Activated T-helper 1 cell treated with Interleukin-2 at 50 U/mL for 16 hours (primary cell): ENCODE results near the gene SSNA1.

Experiments used
- DNase-seq: peaks from one replicate; pipeline ENCODE4 v3.0.0-alpha.2; 2020; ENCODE audit warnings: low read depth

Gene SSNA1

DNA sequence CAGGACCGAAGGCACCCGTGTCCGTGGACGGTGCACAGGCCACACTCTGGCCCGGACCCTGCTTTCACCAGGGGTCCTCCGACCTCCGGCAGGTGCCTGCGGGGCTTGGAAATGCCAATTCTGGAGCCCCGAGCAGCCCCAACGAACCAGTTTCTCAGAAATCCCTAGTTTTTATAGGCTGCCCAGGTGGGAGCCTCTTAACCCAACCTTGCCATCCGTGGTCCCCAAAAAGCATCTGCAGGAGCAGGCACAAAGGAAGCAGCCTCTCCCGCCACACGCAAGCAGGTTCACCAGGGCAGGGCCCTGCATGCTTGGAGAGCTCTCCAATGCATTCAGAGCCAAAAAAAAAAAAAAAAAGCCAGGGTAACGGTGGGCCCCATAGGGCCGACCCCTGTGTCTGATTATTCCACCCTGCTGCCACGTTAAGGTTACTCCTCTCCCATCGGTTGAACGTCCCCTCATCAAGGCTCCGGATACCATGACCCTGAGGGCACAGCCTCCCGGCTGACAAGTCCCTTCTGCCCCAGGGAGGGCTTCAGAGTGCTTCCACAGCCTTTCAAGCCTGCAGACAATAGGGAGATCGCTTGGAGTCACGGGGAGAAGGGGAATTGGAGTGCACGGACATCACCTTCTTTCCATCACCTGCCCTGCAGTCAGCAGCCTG is 12.9 kb downstream of the SSNA1 start:
- DNase-seq, result no peak

DNA sequence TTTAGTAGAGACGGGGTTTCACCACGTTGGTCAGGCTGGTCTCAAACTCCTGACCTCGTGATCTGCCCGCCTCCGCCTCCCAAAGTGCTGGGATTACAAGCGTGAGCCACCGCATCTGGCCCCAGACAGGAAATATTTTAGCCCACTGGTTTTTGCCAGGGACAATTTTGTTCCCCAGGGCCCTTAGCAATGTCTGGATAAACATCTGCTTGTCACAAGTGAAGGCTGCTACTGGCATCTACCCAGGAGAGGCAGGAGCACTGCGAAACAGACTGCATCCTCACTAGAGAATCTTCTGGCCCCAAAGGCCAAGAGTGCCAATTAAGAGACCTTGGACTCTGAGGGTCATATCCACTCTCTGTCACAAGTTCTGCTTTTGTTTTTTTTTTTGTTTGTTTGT is 14.5 kb downstream of the SSNA1 start:
- no peak for DNase-seq

GRCh38 chr9:137204731-137205125 is 16.3 kb downstream of the SSNA1 start:
- no peak for DNase-seq

DNA sequence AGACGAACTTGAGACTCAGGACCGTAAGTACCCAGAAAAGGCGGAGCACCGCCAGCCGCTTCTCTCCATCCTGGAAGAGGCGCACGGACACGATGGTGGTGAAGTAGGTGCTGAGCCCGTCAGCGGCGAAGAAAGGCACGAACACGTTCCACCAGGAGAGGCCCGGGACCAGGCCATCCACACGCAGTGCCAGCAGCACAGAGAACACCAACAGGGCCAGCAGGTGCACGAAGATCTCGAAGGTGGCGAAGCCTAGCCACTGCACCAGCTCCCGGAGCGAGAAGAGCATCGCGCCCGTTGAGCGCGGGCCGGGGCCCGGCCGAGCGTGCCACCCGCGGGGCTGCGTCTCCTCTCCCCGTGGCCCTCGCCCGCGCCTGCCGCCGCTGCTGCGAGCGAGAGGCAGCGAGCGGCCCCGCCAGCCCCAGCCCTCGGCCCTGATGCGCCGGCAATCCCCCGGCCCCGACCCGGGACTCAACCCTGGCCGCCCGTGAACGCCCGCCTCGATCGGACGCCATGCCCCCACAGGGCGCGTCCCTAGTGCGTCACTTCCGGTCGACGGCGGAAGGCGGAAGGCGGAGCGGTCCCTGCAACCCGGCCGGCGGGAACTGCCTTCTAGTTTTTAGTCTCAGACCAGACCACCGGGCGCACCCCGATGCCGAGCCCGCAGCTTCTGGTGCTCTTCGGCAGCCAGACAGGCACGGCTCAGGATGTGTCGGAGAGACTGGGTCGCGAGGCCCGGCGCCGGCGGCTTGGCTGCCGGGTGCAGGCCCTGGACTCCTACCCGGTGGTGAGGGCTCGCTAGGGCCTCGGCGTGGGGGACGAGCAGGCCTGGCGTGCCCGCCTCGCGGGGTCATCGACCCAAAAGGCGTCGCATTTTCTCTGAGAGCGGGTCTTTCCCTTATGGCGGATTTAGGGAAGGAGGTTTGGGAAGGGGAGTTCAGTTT is 16.9 kb downstream of the SSNA1 start, which contains the start of the genes NDOR1 and TMEM203:
NDOR1 (plus strand) TSS at position 575 of the 944 bp plus-strand sequence; CDS start at position 653, 78 bp downstream.
TMEM203 (minus strand) TSS at position 523 of the 944 bp plus-strand sequence; CDS start at position 289, 234 bp downstream.
- peak; percentile 89 for DNase-seq

DNA sequence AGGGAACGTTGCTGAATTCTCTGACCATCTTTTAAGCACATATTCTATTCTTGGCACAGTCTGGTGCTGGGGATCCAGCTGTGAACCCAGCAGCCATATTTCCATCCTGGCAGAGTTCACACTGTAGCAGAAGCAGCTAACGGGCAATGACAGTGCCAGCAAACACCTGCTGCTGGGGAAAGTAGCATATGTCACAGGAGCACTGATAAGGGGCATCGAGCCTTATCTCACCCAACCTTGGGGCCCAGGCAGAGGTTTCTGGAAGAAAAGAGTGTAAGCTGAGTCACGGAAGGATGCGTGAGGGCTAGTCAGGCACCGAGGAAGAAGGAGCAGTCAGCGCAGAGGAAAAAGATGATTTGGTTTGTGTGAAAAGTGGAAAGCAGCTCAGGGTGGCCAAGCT is 18.1 kb downstream of the SSNA1 start:
- DNase-seq, result no peak

- no peak for DNase-seq
Measured at GRCh38 chr9:137211532-137211931, 23.1 kb downstream of the SSNA1 start.

GRCh38 chr9:137212520-137212919 is 24.0 kb downstream of the SSNA1 start:
- DNase-seq, result no peak

DNA sequence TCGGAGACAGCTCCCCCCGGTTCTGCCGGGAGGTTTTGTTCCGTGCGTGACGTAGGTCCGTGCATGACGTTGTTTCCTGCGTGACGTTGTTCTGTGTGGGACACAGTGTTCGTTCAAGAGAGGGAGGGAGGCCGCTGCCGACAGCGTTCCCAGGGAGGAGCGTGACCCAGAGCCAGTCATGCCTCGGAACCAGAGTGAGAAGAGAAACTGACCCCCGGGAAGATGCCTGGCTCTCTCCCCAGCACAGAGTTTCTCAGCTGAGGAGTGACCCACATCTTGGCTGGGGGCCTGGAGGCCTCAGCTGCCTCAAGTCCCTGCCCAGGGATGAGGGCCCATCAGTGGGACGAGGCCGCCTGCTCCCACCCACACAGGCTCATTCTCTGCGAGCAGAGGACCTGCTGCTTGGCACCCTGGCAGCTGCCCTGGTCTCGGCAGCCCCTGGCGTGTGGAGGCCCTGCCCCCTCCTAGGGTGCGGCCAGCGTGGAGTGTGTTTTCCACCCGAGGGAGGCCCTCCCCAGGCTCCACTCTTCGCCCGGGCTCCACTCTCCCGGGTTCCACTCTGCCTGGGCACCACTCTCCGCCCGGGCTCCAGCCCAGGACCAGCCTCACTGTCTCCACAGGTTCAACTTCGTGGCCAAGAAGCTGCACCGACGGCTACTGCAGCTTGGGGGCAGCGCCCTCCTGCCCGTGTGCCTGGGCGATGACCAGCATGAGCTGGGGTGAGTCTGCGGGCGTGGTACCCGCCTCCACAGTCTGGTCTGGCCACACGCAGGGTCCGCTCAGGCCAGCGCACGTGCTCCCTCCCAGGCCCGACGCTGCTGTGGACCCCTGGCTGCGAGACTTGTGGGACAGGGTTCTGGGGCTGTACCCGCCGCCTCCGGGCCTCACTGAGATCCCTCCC is 24.9 kb downstream of the SSNA1 start:
- DNase-seq, result no peak

- DNase-seq, result no peak
Measured at GRCh38 chr9:137214620-137215019, 26.1 kb downstream of the SSNA1 start.

DNA sequence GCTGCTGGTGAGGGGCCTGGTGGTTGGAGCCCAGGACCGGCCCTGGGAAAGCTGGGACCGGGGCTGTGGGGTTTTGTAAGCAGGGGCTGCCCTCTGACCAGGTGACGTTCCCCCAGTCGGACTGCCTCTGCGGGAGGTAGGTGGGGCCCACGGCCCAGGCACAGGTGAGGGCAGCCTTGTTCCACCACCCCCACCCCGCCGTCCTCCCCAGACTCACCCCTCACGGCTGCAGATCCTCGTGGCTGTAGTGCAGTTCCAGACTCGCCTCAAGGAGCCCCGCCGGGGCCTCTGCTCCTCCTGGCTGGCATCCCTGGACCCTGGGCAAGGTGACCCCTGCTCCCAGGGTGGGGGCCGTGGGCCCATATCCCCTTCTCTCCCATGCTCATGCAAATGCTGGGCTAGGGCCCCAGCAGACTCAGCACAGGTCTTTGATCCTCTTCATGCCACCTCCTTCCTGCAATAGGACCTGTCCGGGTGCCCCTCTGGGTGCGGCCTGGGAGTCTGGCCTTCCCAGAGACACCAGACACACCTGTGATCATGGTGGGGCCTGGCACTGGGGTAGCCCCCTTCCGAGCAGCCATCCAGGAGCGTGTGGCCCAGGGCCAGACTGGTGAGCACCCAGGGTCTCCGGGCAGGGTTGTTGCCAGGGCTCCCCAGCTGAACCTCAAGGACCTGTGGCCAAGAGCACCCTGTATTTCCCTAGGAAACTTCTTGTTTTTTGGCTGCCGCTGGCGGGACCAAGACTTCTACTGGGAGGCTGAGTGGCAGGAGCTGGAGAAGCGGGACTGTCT is 26.9 kb downstream of the SSNA1 start:
- no peak for DNase-seq

- no peak for DNase-seq
Measured at GRCh38 chr9:137216188-137216965, 27.9 kb downstream of the SSNA1 start.

DNA sequence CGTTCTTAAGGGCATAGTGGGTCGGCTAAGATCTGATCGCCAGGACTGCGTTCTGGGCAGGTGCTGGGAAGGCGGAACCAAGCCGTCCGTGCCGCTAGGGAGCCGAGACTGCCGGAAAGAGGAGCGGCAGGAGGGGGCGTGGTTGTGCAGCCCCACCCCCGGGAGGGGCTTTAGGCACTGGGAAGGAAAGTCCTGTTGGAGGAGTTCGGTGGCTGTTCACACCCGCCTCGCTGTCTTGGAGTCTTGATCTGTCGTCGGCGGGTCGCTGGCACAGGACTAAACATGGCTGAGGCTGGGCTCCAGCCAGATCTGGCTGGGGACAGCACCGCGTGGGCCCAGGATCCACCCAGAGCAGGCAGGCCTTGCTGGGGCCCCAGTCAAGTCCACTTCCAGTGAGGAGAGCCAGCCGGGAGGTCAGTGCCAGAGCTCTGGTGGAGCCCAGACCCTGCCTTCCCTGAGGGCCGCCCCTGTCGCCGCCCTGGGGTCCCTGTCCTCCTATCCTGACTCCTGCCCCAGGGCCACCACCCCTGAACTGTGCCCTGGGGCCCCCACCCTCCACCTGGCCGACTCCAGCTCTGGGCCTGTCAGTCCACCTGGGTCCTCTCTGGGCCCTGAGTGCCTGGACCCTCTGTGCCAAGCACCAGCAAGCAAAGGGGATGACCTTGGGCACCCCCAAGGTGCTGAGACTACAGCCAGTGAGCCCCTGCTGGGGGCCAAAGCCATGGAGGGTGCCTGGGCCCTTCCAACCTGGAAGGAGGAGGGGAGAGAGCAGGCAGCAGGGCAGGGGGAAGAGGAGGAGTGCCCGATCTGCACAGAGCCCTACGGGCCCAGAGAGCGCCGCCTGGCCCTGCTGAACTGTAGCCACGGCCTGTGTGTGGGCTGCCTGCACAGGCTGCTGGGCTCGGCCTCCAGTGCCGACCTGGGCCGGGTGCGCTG is 29.1 kb downstream of the SSNA1 start:
- no peak for DNase-seq

DNA sequence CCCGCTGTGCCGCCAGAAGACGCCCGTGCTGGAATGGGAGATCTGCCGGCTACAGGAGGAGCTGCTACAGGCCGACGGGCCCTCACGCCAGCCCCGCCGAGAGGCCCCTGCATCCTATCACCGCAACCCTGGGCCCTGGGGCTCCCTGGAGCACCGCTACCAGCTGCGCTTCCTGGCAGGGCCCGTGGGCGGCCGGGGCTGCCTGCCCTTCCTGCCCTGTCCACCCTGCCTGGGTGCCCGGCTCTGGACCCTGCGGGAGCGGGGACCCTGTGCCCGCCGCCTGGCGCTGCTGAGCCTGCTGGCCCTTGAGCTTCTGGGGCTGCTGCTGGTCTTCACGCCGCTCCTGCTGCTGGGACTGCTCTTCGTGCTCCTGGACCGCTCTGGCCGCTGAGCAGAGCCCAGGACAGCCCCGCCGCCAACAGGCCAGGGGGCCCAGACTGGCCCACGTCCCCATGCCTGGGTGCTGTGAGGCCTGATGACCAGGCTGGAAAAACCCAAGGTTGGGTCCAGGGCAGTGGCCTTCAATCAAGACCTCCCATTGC is 29.8 kb downstream of the SSNA1 start:
- DNase-seq, result no peak

DNA sequence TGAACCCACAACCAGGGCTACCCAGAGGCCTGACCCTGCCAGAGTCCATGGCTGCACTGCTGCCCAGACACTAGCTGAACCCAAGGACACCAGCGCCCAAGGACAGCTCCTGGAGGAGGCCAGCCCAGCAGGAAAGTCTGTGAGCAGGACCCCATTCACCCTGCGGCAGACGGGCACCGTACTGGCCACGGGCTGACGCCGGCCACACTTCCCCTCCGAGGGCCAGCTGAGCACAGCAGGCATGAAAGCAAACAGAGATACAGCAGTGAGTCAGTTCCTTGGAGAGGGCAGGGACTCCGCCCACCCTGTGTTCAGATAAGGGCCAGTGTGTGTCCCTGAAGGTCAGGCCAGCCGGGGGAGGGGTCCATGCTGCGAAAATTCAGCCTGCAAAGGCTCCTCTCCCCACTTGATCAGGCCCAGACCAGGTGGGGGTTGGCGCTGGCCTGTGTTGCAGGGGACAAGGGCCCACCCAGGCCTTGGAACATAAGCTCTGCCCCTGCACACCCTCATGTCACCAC is 30.3 kb downstream of the SSNA1 start:
- DNase-seq, result no peak

- no peak for DNase-seq
Measured at GRCh38 chr9:137219757-137220316, 31.4 kb downstream of the SSNA1 start.

DNA sequence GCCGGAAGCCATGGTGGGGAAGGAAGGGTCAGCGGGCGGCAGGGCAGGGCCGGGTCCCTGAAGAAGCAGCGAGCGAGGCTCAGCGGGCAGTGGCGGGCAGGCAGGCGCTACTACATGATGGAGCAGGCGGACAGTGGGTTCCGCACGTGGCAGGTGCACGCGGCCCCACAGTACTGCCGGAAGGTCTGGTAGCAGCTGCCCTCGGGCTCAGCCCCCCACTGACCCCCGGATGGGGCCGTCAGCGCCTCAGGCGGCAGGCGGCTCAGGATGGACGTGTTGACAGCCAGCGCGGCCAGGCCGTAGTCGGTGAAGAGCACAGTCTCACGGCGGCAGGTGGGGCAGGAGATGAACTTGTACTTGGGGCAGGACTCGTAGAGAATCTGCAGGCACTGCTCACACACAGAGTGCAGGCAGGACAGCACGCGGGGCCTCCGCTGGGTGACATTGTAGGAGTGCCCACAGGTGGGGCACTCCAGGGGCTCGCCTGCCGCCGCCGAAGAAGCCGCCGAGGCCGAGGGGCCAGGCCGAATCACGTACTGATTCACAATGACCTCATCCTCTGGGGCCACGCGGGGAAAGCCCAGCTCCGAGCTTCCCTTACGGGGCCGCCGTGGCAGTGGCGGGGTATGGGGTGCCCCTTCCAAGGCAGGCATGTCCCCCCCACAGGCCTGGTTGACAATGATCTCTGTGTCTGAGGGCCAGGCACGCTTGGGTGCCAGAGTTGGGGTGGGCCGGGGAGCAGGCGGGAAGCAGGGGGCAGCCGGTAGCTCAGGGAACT is 32.0 kb downstream of the SSNA1 start:
- DNase-seq, result no peak

DNA sequence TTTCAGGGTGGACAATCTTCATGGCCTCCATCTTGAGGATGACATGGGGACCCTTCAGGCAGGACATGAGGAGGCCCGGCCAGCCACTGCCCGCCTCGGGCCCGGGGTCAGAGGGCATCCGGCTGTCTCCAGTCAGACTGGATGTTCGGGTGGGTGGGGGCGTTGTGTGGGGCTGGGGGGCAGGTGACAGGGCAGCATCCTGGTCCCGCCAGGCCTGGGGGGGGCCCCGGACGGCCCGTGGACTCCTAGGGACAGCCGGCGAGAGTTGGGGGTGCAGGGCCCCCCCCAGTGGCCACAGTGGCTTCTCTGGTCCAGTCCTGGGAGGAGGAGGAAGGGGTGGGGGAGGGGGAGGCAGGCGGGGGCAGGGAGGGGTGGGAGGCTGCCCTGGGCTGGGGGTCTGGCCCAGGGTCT is 32.6 kb downstream of the SSNA1 start:
- DNase-seq, result no peak
